H9 (cell line): ENCODE measurements around the gene IL1RAPL1. TPM values are rescaled to one million over a fixed set of nuclear protein-coding genes. Genes with fewer than 3 reads are reported as not detected.

Source experiments
- DNase-seq: peaks from one replicate; pipeline ENCODE4 v3.0.0-alpha.2; 2017
- H2AFZ ChIP-seq: one replicate; pipeline ENCODE4 v1.6.1; 2013; ENCODE audit warnings: mild to moderate bottlenecking, low read length, control low read depth, moderate library complexity
- H2AK5ac ChIP-seq: 2 replicates; pipeline ENCODE4 v1.6.1; 2013; ENCODE audit warnings: low read length, control low read depth, mixed read lengths; ENCODE audit not compliant: insufficient read length
- H2BK120ac ChIP-seq: one replicate; pipeline ENCODE4 v1.6.1; 2013; ENCODE audit warnings: low read depth, mild to moderate bottlenecking, low read length, control low read depth, inconsistent platforms; ENCODE audit not compliant: poor library complexity, severe bottlenecking
- H2BK12ac ChIP-seq: 2 replicates; pipeline ENCODE4 v1.6.1; 2013; ENCODE audit warnings: low read length, control low read depth, mixed read lengths, low read depth; ENCODE audit not compliant: insufficient read length
- H2BK15ac ChIP-seq: 2 replicates; pipeline ENCODE4 v1.6.1; 2013; ENCODE audit warnings: low read depth, low read length, control low read depth
- H2BK20ac ChIP-seq: one replicate; pipeline ENCODE4 v1.6.1; 2013; ENCODE audit warnings: low read depth, mild to moderate bottlenecking, low read length, control low read depth, inconsistent platforms; ENCODE audit not compliant: poor library complexity, severe bottlenecking
- H2BK5ac ChIP-seq: 2 replicates; pipeline ENCODE4 v1.6.1; 2013; ENCODE audit warnings: low read length, control low read depth, mixed read lengths; ENCODE audit not compliant: insufficient read length
- H3K14ac ChIP-seq: 2 replicates; pipeline ENCODE4 v1.6.1; 2013; ENCODE audit warnings: low read length, control low read depth; ENCODE audit not compliant: insufficient read depth
- H3K18ac ChIP-seq: 2 replicates; pipeline ENCODE4 v1.6.1; 2013; ENCODE audit warnings: low read depth, mild to moderate bottlenecking, mixed read lengths, low read length, control low read depth; ENCODE audit not compliant: insufficient read length
- H3K23ac ChIP-seq: 2 replicates; pipeline ENCODE4 v1.6.1; 2013; ENCODE audit warnings: low read length, control low read depth, mixed read lengths, low read depth; ENCODE audit not compliant: insufficient read length
- H3K23me2 ChIP-seq: 2 replicates; pipeline ENCODE4 v1.6.1; 2013; ENCODE audit warnings: low read depth, mild to moderate bottlenecking, mixed read lengths, low read length, control low read depth; ENCODE audit not compliant: insufficient read length, poor library complexity, severe bottlenecking
- H3K27ac ChIP-seq: 2 replicates; pipeline ENCODE4 v1.5.1; 2013; ENCODE audit warnings: low read length, control low read depth, mixed read lengths, low read depth; ENCODE audit not compliant: insufficient read length
- H3K27me3 ChIP-seq: 2 replicates; pipeline ENCODE4 v1.6.1; 2013; ENCODE audit warnings: low read length, control low read depth, inconsistent platforms; ENCODE audit not compliant: insufficient read depth
- H3K4ac ChIP-seq: 2 replicates; pipeline ENCODE4 v1.6.1; 2013; ENCODE audit warnings: low read depth, mild to moderate bottlenecking, control low read depth, inconsistent platforms, low read length, moderate library complexity
- H3K4me1 ChIP-seq: 2 replicates; pipeline ENCODE4 v1.6.1; 2013; ENCODE audit warnings: low read length, control low read depth, inconsistent platforms; ENCODE audit not compliant: insufficient read depth
- H3K4me2 ChIP-seq: 2 replicates; pipeline ENCODE4 v1.6.1; 2013; ENCODE audit warnings: low read length, control low read depth, mixed read lengths; ENCODE audit not compliant: insufficient read length, insufficient read depth
- H3K56ac ChIP-seq: 2 replicates; pipeline ENCODE4 v1.6.1; 2013; ENCODE audit warnings: low read depth, mild to moderate bottlenecking, mixed read lengths, low read length, control low read depth; ENCODE audit not compliant: insufficient read length
- H3K79me1 ChIP-seq: 2 replicates; pipeline ENCODE4 v1.6.1; 2013; ENCODE audit warnings: low read depth, mild to moderate bottlenecking, moderate library complexity, low read length, control low read depth, inconsistent platforms; ENCODE audit not compliant: insufficient read depth, poor library complexity, severe bottlenecking
- H3K79me2 ChIP-seq: 2 replicates; pipeline ENCODE4 v1.6.1; 2013; ENCODE audit warnings: low read length, control low read depth, inconsistent platforms; ENCODE audit not compliant: insufficient read depth
- H3K9ac ChIP-seq: 2 replicates; pipeline ENCODE4 v1.6.1; 2013; ENCODE audit warnings: low read length, control low read depth, mixed read lengths; ENCODE audit not compliant: insufficient read length; ENCODE audit errors: extremely low read depth
- H3K9me3 ChIP-seq: one replicate; pipeline ENCODE4 v1.6.1; 2013; ENCODE audit warnings: low read depth, low read length, inconsistent platforms; ENCODE audit not compliant: control insufficient read depth
- H3T11ph ChIP-seq: one replicate; pipeline ENCODE4 v1.6.1; 2013; ENCODE audit warnings: mild to moderate bottlenecking, low read length, control low read depth, inconsistent platforms
- H4K20me1 ChIP-seq: one replicate; pipeline ENCODE4 v1.6.1; 2013; ENCODE audit not compliant: control insufficient read depth, insufficient read length, insufficient read depth
- H4K5ac ChIP-seq: 2 replicates; pipeline ENCODE4 v1.6.1; 2013; ENCODE audit warnings: low read depth, mild to moderate bottlenecking, mixed read lengths, low read length, control low read depth; ENCODE audit not compliant: insufficient read length
- H4K8ac ChIP-seq: replicated peaks from 2 replicates; pipeline ENCODE4 v1.6.1; 2013; ENCODE audit warnings: low read length, control low read depth, mixed read lengths, low read depth; ENCODE audit not compliant: insufficient read length
- H4K91ac ChIP-seq: 2 replicates; pipeline ENCODE4 v1.6.1; 2013; ENCODE audit warnings: low read depth, mild to moderate bottlenecking, moderate library complexity, mixed read lengths, low read length, control low read depth; ENCODE audit not compliant: insufficient read length
- H3K27ac Mint-ChIP-seq, 3 experiments: 2 replicates in 2 of 3; 3 replicates in 1 of 3; pipeline ENCODE4 v1.8.0; 2020 to 2021; ENCODE audit warnings: mixed read lengths in 3 of 3, mild to moderate bottlenecking in 1 of 3, moderate library complexity in 1 of 3
- H3K27me3 Mint-ChIP-seq: 2 replicates; pipeline ENCODE4 v1.8.0; 2021; ENCODE audit warnings: low read depth, mild to moderate bottlenecking, moderate library complexity, mixed read lengths
- H3K36me3 Mint-ChIP-seq, 3 experiments: 2 replicates in 2 of 3; 3 replicates in 1 of 3; pipeline ENCODE4 v1.8.0; 2020 to 2021; ENCODE audit warnings: low read depth in 3 of 3, mixed read lengths in 3 of 3; ENCODE audit not compliant: insufficient read depth in 1 of 3
- H3K4me1 Mint-ChIP-seq, 2 experiments: 2 replicates each; pipeline ENCODE4 v1.8.0; 2020; ENCODE audit warnings: mixed read lengths in 2 of 2
- H3K4me3 Mint-ChIP-seq, 2 experiments: 2 replicates in 1 of 2; 3 replicates in 1 of 2; pipeline ENCODE4 v1.8.0; 2020 to 2021; ENCODE audit warnings: mild to moderate bottlenecking in 2 of 2, mixed read lengths in 2 of 2, moderate library complexity in 1 of 2
- H3K9me3 Mint-ChIP-seq, 2 experiments: 2 replicates in 1 of 2; 3 replicates in 1 of 2; pipeline ENCODE4 v1.8.0; 2020; ENCODE audit warnings: mild to moderate bottlenecking in 2 of 2, mixed read lengths in 2 of 2, moderate library complexity in 1 of 2
- CTCF ChIP-seq: fragments of 200-600 bp; sonication (generic); conservative IDR thresholded peaks from 3 replicates; pipeline ENCODE4 v1.8.0; 2021; ENCODE audit warnings: antibody characterized with exemption, mild to moderate bottlenecking
- WGBS: extraction: QIAGEN DNeasy Blood & Tissue Kit; methylation state at CpG from one replicate; pipeline ENCODE4 v1.1.7; 2013; ENCODE audit warnings: missing lambda C conversion rate, low lambda C conversion rate, mixed read lengths; ENCODE audit not compliant: insufficient read length; ENCODE audit errors: extremely low coverage; 5-methylcytosine and 5-hydroxymethylcytosine counted together
- total RNA-seq: library from RNA; stranded (reverse); gene quantifications from 2 replicates; pipeline ENCODE4 v1.2.1, GENCODE V29; 2021

The IL1RAPL1 gene
- total RNA-seq, 1 experiment from 2014 or later = 0.31 TPM

GRCh38 chrX:29024871-29025270 lies 437.6 kb downstream of the IL1RAPL1 start:
- H3K79me2 ChIP-seq = no peaks in the 10 kb centered on the region
- H2BK120ac ChIP-seq = no peak overlapping the region
- no peak overlapping the region for H3K4me2 ChIP-seq
- no peak for TF ChIP-seq CTCF
- no peak overlapping the region for H3K23ac ChIP-seq
- H3K4me1 ChIP-seq = no peaks in the 10 kb centered on the region
- no peak overlapping the region for H3K18ac ChIP-seq
- no CpG with 5 or more reads among the region's 2 CpGs for whole genome bisulfite sequencing
- Mint-ChIP-seq H3K27ac (no peak overlapping the region), H3K36me3 (peaks cover 0 to 3% (median 0%) of the 10 kb centered on the region in 3 experiments; a peak in 2 of 7 replicates), H3K4me3 (no peak overlapping the region), H3K4me1 (no peaks in the 10 kb centered on the region), H3K27me3 (no peaks in the 10 kb centered on the region), H3K9me3 (peaks cover 12 to 47% of the 10 kb centered on the region in 2 experiments; a peak in 4 of 5 replicates)
- no peak for DNase-seq
- no peak overlapping the region for H2BK15ac ChIP-seq
- no peak overlapping the region for H3K56ac ChIP-seq
- no peaks in the 10 kb centered on the region for H3K79me1 ChIP-seq
- peaks cover 10% of the 10 kb centered on the region for H3K9me3 ChIP-seq
- no peak overlapping the region for H3T11ph ChIP-seq
- no peaks in the 10 kb centered on the region for H3K27me3 ChIP-seq
- no peak overlapping the region for H2BK12ac ChIP-seq
- no peak overlapping the region for H2BK20ac ChIP-seq
- H2BK5ac ChIP-seq = no peak overlapping the region
- H3K23me2 ChIP-seq = no peaks in the 10 kb centered on the region
- no peak overlapping the region for H4K91ac ChIP-seq
- no peak overlapping the region for H3K27ac ChIP-seq
- H4K8ac ChIP-seq = no peak overlapping the region
- H3K9ac ChIP-seq = no peak overlapping the region
- H3K4ac ChIP-seq = no peak overlapping the region
- H4K20me1 ChIP-seq = no peaks in the 10 kb centered on the region
- no peak overlapping the region for H3K14ac ChIP-seq
- H4K5ac ChIP-seq = no peak overlapping the region
- no peak overlapping the region for H2AK5ac ChIP-seq
- H2AFZ ChIP-seq = no peak overlapping the region
